Fibroblast of the aortic adventitia (primary cell): ENCODE results near the gene PLN. TPM values are rescaled to one million over a fixed set of nuclear protein-coding genes. Genes with fewer than 3 reads are reported as not detected.

Experiments
- DNase-seq: peaks from one replicate; pipeline ENCODE4 v3.0.0-alpha.2; 2010; ENCODE audit warnings: low read depth
- H3K4me3 ChIP-seq: 2 replicates; pipeline ENCODE4 v1.5.1; 2011; ENCODE audit warnings: low read depth, mild to moderate bottlenecking, control low read depth, low read length, moderate library complexity
- CTCF ChIP-seq: IDR thresholded peaks from 2 replicates; pipeline ENCODE4 v1.5.1; 2011; ENCODE audit warnings: mild to moderate bottlenecking, low read length, control low read depth, inconsistent platforms; ENCODE audit not compliant: insufficient read depth
- total RNA-seq: library from RNA; depleted of rRNA; stranded (reverse); fragments of >200 nt; gene quantifications from 2 replicates; pipeline ENCODE4 v1.2.3, GENCODE V29; 2012; ENCODE audit warnings: low replicate concordance

PLN gene
- total RNA-seq, 1 donor, result 0.27 TPM

GRCh38 chr6:118522422-118522821 is 25.7 kb upstream of the PLN start:
- no peak overlapping the region for H3K4me3 ChIP-seq
- DNase-seq, result no peak
- TF ChIP-seq CTCF, result no peak

GRCh38 chr6:118523216-118523615 is 24.9 kb upstream of the PLN start:
- TF ChIP-seq CTCF, result no peak
- DNase-seq, result no peak
- no peak overlapping the region for H3K4me3 ChIP-seq

GRCh38 chr6:118524686-118525085 is 23.4 kb upstream of the PLN start:
- H3K4me3 ChIP-seq, result no peak overlapping the region
- TF ChIP-seq CTCF, result no peak
- no peak for DNase-seq

GRCh38 chr6:118525913-118526780 is 21.9 kb upstream of the PLN start:
- no peak overlapping the region for H3K4me3 ChIP-seq
- TF ChIP-seq CTCF, result no peak
- DNase-seq, result no peak

GRCh38 chr6:118528129-118528528 is 20.0 kb upstream of the PLN start:
- no peak overlapping the region for H3K4me3 ChIP-seq
- TF ChIP-seq CTCF, result no peak
- no peak for DNase-seq

GRCh38 chr6:118529756-118530155 is 18.3 kb upstream of the PLN start:
- no peak overlapping the region for H3K4me3 ChIP-seq
- DNase-seq, result no peak
- no peak for TF ChIP-seq CTCF

GRCh38 chr6:118530942-118531341 is 17.2 kb upstream of the PLN start:
- DNase-seq, result no peak
- no peak overlapping the region for H3K4me3 ChIP-seq
- TF ChIP-seq CTCF, result no peak
